ENCODE results near the gene LZTS2. TPM values are rescaled to one million over a fixed set of nuclear protein-coding genes. Genes with fewer than 3 reads are reported as not detected.

The LZTS2 gene
- total RNA-seq, 2 experiments from 2014 or later, result 12.6 to 12.7 TPM

DNA sequence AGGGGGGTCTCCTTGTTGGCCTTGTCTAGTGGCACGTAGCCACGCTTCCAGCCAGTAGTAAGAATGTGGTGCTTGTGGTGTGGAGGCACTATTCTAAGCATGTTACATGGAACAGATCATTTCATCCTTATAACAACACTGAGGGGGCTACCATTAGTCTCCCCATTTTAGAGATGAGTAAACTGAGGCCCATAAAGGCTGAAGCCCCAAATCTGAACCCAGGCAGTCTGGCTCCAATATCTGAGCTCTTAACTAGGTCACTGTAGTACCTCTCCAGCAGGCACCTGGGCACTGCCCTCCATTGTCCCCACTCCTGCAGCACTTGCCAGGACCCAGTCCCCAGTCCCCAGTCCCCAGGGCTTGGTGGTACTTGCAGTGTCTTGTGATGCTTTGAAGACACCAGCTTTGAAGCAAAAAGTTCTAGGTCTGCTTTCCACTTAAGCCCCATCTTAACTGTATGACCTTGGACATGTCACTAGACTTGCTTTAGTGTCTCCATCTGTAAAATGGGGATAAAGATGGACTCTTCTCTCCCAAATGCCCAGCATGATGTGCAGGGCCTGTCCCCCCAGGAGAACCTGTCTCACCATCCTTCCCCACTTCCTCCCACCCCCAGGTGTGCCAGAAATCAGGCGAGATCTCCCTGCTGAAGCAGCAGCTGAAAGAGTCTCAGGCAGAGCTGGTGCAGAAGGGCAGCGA is 6.4 kb downstream of the LZTS2 start:
- CTCF ChIA-PET, result interaction anchor here (2.2 to 13.2 kb wide), 3 partner anchors 8 to 26 kb away, joined by 6 to 174 read pairs (median 16); no protein-coding TSS in a partner anchor
- no peak for ATAC-seq
- Mint-ChIP-seq H3K36me3 (no peaks in the 10 kb centered on the region), H3K9me3 (ENCODE audit: low read depth) (no peaks in the 10 kb centered on the region), H3K4me3 (no peak overlapping the region), H3K27me3 (no peaks in the 10 kb centered on the region), H3K4me1 (peaks cover 2% of the 10 kb centered on the region), H3K27ac (no peak overlapping the region)
- no peak for DNase-seq

GRCh38 chr10:101006593-101007098 is 7.0 kb downstream of the LZTS2 start:
- ATAC-seq, result no peak
- Mint-ChIP-seq H3K36me3 (no peaks in the 10 kb centered on the region), H3K4me1 (no peaks in the 10 kb centered on the region), H3K9me3 (ENCODE audit: low read depth) (no peaks in the 10 kb centered on the region), H3K4me3 (no peak overlapping the region), H3K27me3 (no peaks in the 10 kb centered on the region), H3K27ac (no peak overlapping the region)
- CTCF ChIA-PET, result interaction anchor here (1.1 to 2.3 kb wide), 4 partner anchors 9 to 25 kb away, joined by 4 to 16 read pairs (median 6); partner anchors contain the start of genes PDZD7 and SFXN3
- DNase-seq, result no peak

- no peaks in the 10 kb centered on the region for H3K4me1 Mint-ChIP-seq
- CTCF ChIA-PET, result interaction anchor here (1.1 to 2.3 kb wide), 4 partner anchors 9 to 25 kb away, joined by 4 to 16 read pairs (median 6); partner anchors contain the start of genes PDZD7 and SFXN3
- H3K9me3 Mint-ChIP-seq (ENCODE audit: low read depth), result no peaks in the 10 kb centered on the region
- ATAC-seq, result no peak
- no peak overlapping the region for H3K4me3 Mint-ChIP-seq
- no peak for DNase-seq
- H3K27ac Mint-ChIP-seq, result no peak overlapping the region
- H3K27me3 Mint-ChIP-seq, result no peaks in the 10 kb centered on the region
- no peaks in the 10 kb centered on the region for H3K36me3 Mint-ChIP-seq
These were observed 7.6 kb downstream of the LZTS2 start for GRCh38 chr10:101007099-101007711.

DNA sequence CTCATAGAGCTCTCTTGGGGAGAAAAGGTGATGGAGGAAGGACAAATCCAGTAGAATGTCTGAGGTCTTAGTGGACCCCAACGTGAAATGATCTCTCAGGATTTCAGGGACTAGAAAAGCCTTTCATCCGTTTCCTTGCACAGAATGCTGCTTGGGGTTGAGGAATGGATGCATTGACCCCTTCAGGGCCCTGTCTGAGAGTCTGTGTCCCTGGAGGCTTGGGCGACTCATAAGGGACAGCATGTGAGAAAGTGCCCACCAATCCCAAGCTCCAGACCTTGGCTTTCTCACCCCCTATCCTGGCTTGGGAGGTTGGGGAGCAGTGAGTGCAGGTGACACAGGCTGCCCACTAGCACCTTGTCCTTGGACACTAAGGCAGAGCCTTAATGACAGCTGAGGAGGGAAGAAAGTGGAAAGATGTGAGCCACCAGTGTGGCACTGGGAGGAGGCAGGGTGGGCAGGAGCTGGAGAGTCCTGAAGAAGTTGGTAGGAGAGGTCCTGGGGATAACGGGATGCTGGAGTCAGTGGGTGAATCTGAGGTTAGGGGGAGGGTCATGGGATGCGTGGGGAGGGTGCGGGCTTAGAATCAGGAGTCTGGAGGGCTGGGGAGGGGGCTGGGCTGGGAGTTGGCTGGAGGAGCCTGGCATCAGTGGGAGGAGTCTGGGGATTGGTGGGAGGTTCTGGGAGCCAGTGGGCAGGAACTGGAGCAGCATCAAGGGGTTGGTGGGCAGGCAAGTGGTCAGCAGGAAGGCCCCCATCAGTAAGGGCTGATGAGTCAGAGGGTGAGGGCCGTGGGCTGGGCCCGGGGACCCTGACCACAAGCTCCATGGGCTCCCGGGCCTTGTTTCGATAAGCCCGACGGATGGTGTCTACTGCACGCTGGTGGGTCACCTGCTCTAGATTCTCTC is 8.6 kb downstream of the LZTS2 start:
- no peaks in the 10 kb centered on the region for H3K36me3 Mint-ChIP-seq
- peaks cover 7% of the 10 kb centered on the region for H3K4me1 Mint-ChIP-seq
- DNase-seq, result no peak
- no peak overlapping the region for H3K4me3 Mint-ChIP-seq
- no peak overlapping the region for H3K27ac Mint-ChIP-seq
- H3K9me3 Mint-ChIP-seq (ENCODE audit: low read depth), result no peaks in the 10 kb centered on the region
- no peak for ATAC-seq
- peaks cover 1% of the 10 kb centered on the region for H3K27me3 Mint-ChIP-seq
- CTCF ChIA-PET, result interaction anchor here (1.1 to 2.3 kb wide), 6 partner anchors 9 to 24 kb away, joined by 3 to 16 read pairs (median 6); no protein-coding TSS in a partner anchor

- Mint-ChIP-seq H3K9me3 (ENCODE audit: low read depth) (no peaks in the 10 kb centered on the region), H3K27me3 (peaks cover 3% of the 10 kb centered on the region), H3K4me1 (peaks cover 12% of the 10 kb centered on the region), H3K4me3 (no peak overlapping the region), H3K36me3 (no peaks in the 10 kb centered on the region), H3K27ac (no peak overlapping the region)
- CTCF ChIA-PET, result interaction anchor here (1.1 to 2.3 kb wide), 3 partner anchors 8 to 11 kb away, joined by 3 to 9 read pairs (median 7); no protein-coding TSS in a partner anchor
- no peak for ATAC-seq
- no peak for DNase-seq
These were observed 9.3 kb downstream of the LZTS2 start for GRCh38 chr10:101008823-101009423.

DNA sequence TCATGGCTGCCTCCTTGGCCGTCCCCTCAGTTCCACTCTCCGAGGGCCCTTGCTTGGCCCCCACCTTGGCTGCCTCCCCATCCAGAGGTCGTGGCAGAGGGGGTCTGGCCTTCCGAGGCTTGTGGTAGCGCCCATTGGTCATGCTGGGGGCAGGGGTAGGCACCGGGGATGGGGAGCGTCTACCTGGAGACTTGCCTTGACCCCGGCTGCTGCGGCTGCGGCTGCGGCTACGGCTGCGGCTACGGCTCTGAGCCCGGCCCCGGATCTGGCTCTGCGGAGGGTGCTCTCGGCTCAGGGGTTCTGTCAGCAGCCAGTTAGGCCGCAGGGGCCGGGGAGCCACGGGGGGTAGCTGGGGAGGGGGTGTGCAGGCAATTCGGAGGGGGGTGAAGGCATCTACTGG is 10.7 kb downstream of the LZTS2 start:
- no peak overlapping the region for H3K27ac Mint-ChIP-seq
- no peak overlapping the region for H3K4me3 Mint-ChIP-seq
- H3K27me3 Mint-ChIP-seq, result peaks cover 3% of the 10 kb centered on the region
- no peaks in the 10 kb centered on the region for H3K9me3 Mint-ChIP-seq (ENCODE audit: low read depth)
- ATAC-seq (no peak), DNase-seq (no peak)
- CTCF ChIA-PET, result interaction anchor here (0.8 to 2.3 kb wide), 2 partner anchors 8 to 12 kb away, joined by 3 to 7 read pairs; no protein-coding TSS in a partner anchor
- H3K4me1 Mint-ChIP-seq, result peaks cover 26% of the 10 kb centered on the region
- H3K36me3 Mint-ChIP-seq, result no peaks in the 10 kb centered on the region

DNA sequence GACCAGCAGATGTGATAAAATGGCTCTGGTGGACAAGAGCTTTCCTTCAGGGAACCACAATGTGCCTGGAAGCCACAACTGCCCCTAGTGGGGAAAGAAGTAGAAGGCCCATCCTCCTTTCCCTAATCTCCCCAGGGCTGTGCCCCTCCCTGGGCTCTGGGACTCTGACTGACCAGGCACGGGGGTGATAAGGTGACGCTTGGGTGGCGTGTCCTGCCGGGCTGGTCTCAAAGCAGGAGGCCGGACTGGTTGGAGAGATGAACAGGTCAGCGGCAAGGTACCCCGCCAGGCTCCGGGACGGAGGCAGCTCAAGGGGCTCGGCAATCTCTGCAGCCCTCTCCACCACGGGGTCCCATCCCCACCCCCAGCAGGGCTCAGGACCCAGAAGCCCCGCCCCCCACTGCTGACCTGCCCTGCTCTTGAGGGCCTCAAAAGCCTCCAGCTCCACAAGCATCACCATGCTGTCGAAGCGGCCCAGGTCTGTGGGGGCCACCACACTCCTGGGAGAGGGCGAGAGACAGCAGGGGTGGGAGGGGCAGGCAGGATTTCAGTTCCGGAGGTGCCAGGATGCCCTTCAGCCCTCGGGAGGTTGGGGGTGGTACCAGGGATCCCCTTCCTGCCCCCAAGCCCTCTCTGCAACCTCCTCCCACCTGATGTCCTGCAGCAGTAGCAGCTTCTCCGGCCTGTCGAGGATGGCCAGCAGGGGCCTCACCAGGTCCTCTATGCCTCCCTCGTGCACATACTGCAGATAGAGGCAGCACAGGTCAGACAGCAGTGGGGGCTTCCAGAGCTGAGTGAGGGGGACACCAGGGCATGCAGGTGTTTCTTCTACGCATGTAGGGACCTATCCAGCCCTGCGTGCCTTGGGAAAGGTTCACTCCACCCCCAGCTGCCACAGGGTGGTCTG is 12.2 kb downstream of the LZTS2 start:
- Mint-ChIP-seq H3K4me1 (peaks cover 27% of the 10 kb centered on the region), H3K27me3 (peaks cover 8% of the 10 kb centered on the region), H3K4me3 (no peak overlapping the region), H3K27ac (no peak overlapping the region), H3K9me3 (ENCODE audit: low read depth) (no peaks in the 10 kb centered on the region), H3K36me3 (no peaks in the 10 kb centered on the region)
- no peak for DNase-seq
- CTCF ChIA-PET, result interaction anchor here (0.7 to 1.6 kb wide), 8 partner anchors 9 to 43 kb away, joined by 4 to 8 read pairs (median 5); partner anchors contain the start of genes LZTS2 and SEMA4G
- ATAC-seq, result no peak

DNA sequence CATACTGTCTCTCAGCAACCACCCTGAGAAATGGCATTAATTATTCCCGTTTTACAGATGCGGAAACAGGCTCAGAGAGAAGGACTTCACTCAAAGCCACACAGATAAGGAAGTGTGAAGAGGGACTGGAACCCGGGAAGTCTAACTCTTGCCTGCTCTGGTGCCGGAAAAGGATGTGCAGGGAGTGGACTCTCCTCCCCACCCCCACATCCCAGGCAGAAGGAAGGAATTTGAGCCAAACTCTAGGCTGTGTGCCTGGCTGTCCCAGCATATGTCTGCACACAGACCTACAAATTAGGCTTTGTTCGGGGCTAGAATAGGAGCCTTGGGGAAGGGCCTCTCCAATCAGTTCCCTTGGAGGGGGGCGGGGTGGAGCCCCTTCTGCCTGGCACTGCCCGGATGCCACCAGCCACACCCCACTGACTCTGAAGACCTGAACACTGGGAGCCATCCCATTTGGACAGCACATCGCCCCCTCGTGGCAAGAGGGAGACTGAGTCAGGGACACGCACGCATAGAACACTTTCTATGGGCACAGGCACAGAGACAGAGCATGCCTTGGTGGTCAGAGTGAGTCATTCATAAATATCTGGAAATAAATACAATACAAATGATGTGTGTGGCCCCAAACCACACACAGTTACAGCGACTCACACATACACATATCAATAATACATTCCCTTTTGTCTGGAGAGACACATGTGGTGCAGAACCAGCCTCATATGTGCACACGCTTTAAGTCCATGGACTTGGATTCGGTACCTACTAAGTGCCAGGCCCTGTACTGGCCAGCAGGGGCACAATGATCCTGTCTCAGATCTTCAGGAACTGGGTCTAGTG is 13.1 kb downstream of the LZTS2 start:
- CTCF ChIA-PET, result interaction anchor here (0.8 to 7.6 kb wide), 7 partner anchors 10 to 31 kb away, joined by 4 to 174 read pairs (median 6); partner anchors contain the start of gene LZTS2
- H3K9me3 Mint-ChIP-seq (ENCODE audit: low read depth), result no peaks in the 10 kb centered on the region
- ATAC-seq (peak; percentile 90), DNase-seq (peak; percentile 89)
- peaks cover 27% of the 10 kb centered on the region for H3K4me1 Mint-ChIP-seq
- no peak overlapping the region for H3K4me3 Mint-ChIP-seq
- H3K27me3 Mint-ChIP-seq, result peaks cover 17% of the 10 kb centered on the region
- H3K27ac Mint-ChIP-seq, result peak overlapping the region; percentile 27
- no peaks in the 10 kb centered on the region for H3K36me3 Mint-ChIP-seq

DNA sequence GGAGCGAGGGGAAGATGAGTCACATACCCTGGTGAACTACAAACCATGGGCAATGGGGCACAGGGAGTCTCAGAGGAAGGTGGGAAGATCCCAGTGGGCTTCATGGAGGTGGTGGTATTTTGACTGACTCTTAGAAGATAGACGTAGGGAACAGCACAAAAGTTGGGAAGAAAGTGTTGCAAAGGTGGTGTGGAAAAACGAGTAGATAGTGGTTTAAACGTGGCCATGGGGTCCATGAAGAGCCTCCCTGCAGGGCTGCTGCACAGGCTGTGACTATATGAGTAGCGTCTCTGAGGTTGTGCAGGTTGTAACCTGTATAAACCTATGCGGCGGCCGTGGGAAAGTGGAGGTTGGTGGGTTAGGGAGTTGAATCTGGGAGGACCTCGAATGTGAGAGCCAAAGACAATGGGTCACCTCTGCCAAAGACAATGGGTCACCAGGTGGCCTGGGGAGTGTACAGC is 13.8 kb downstream of the LZTS2 start:
- no peaks in the 10 kb centered on the region for H3K9me3 Mint-ChIP-seq (ENCODE audit: low read depth)
- DNase-seq, result no peak

DNA sequence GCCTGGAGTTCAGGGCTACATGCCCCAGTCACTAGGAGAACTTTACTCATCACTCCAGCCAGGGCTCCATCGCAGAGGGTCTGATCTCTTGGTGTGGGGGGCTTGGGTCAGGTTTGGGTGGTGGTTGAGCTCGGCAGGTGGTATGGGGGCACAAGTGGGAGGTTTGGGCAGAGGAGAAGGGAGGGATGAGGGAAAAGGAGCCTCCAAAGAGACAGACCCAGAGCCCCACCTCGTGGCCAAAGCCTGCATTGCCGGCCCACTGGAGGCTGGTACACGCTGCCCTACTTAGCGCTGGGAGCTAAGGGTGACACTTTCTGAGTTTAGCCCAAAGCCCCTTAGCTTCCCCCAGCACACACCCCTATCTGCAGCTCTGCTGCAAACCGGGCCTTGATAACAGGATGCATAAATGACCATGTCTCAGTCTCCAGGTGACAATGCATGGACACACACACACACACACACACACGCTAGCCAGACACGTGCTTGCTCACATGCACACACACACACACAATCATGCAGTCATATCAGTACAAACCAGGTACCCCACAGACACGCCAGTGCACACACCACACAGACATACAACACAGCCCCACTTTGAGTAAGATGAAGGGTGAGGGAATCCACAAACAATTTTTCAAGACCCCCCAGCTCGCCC is 14.7 kb downstream of the LZTS2 start:
- CTCF ChIA-PET, result interaction anchor here (0.6 to 7.6 kb wide), 24 partner anchors 9 to 519 kb away, joined by 3 to 174 read pairs (median 4); partner anchors contain the start of genes KAZALD1, LZTS2, MRPL43 and PDZD7
- Mint-ChIP-seq H3K27ac (no peak overlapping the region), H3K4me3 (no peak overlapping the region), H3K36me3 (no peaks in the 10 kb centered on the region), H3K9me3 (ENCODE audit: low read depth) (no peaks in the 10 kb centered on the region), H3K27me3 (peaks cover 29% of the 10 kb centered on the region), H3K4me1 (peaks cover 35% of the 10 kb centered on the region)
- peak; percentile 83 for DNase-seq
- ATAC-seq, result peak; percentile 37

More for the DNA sequence above, 13.8 kb downstream of the LZTS2 start:
- Mint-ChIP-seq H3K4me3 (no peak overlapping the region), H3K36me3 (no peaks in the 10 kb centered on the region), H3K27ac (peak overlapping the region; percentile 27), H3K4me1 (peaks cover 29% of the 10 kb centered on the region), H3K27me3 (peaks cover 22% of the 10 kb centered on the region)
- CTCF ChIA-PET, result interaction anchor here (0.6 to 7.6 kb wide), 11 partner anchors 14 to 451 kb away, joined by 3 to 174 read pairs (median 6); partner anchors contain the start of genes LZTS2, MRPL43, PDZD7 and SFXN3
- no peak for ATAC-seq
